GM18861 (cell line): ENCODE data around the gene TLE1.

Experiments used
- ATAC-seq: cut with Tn5 transposase; IDR thresholded peaks from one replicate; pipeline ENCODE4 v1.9.1; 2021; ENCODE audit not compliant: unreplicated experiment

Gene TLE1

DNA sequence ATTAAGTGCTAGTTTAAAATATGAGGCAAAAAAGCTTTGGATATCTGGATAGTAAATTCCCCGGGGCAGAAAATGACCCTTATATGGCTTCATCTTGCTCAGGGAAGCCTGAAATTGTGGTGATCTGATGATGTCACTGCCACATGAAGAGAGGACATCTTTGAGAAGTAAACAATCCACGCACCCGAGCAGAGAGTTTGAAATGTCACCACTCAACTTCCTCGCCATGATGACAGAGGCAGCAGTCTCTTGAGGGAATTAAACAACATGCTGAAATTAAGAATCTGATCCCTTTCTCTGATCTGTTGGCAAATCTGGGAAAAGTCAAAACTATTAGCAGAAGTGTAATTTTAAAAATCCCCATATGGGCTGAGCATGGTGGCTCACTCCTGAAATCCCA, 110.0 kb downstream of the TLE1 start:
- no peak for ATAC-seq

DNA sequence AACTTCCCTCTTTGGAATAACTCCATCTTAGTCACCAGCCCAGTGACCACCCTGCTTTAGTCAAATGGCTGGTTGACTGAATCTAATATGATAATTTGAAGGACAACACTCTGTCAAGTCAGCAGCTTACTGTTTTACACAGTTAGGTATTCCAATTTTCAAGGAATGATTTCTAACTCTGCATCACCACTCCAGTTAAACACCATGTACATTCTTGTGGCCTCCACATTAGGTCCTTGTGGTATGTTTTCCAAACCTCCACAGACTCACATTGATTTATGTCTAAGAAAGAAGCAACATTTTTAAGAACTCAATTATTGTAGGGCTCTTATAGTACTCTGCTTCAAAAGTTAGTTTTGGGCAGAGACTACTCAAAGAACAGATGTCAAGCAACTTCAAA, 110.7 kb downstream of the TLE1 start:
- ATAC-seq = no peak

DNA sequence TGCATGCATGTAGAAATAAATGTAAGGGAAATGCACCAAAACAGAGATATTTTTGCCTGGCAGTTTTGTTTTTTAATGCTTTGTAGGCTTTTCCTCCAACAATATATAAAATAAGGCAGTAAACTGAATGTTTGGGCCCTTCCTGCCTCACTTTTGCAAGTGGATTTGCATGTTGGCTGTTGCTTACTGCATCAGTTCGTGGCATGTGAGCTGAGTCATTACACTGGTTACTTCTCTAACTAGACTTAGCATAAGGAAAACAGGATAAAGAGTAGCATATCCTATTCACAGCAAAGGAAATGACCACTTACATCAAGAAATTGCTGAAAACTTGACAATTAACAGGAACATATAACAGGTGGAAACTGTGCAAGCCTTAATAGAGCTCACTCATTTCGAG, 113.4 kb downstream of the TLE1 start:
- ATAC-seq = no peak

DNA sequence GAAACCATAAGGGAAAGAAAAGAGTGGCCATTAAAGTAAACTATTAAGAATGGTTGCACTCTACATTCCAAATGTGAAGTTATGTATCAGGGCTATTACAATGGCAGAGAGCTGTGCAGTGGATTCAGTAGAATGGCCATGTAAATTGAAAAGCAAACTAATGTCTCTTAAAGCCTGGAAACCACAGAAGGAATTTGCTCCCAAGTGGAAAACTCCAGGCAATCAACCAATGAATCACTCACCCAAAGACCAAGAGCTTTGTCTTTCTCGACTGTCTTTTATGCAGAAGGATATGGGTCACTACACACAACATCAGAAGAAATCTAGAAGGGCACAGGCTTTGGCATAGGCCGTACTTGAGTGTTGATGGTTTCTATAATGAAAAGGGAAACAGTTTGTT, 114.9 kb downstream of the TLE1 start:
- ATAC-seq = no peak

DNA sequence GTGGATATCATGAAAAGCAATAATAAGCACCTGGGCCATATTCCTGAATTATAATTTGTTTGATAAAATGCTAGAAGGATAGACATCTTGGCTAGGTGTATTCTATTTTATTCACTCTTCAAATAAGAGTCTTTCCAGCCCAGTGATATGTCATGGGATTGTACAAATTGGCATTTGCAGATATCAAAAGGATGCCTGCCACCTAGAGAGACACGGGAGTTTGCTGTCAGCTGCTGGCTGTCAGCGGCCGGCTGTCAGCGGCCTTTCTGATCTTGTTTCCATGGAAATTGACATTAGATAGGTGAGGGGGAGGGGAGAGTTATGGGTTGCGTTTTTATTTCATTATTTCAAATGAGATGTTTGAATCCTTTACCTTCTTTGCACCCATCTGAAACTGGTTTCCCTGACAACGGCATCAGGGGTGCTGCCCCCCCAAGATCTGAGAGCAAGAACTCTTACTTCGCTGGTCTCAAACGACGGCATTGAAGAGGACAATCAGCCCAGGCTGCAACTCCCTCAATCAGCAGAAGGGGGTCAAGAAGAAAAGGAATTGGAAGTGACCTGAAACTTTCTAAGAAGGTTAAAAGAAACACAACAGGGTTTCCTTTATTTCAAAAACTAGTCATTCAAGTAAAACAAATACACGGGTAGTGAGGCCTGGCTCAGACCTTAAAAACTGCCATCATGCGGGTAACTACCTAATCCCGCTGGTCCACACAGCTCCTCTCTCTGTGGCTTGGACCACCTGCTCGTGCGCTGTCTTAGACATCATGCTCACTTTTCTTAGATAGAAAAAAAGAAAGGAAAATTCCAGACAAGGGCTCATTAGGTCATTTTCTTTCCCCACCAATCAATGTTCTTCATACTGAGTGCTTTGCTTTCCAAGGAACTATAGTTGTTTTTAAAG, 115.7 kb downstream of the TLE1 start:
- ATAC-seq = no peak

DNA sequence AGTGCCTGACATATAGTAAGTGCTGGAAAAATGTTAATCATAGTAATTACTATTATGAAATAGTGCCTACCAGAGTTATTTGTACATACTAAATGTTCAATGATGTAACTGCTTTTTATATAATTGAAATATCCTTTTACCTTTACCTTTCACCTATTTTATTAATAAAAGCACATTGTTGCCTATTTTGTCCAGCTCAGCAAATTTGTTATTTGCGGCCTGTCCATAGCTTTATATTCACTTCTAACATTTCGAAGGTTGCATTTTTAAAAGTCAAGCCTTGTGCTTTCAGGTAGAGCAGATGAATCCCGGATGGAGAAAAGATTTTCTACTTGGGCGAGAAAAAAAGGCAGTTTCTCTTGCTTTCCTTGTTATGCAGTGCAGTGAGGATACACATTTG, 119.3 kb downstream of the TLE1 start:
- no peak for ATAC-seq

DNA sequence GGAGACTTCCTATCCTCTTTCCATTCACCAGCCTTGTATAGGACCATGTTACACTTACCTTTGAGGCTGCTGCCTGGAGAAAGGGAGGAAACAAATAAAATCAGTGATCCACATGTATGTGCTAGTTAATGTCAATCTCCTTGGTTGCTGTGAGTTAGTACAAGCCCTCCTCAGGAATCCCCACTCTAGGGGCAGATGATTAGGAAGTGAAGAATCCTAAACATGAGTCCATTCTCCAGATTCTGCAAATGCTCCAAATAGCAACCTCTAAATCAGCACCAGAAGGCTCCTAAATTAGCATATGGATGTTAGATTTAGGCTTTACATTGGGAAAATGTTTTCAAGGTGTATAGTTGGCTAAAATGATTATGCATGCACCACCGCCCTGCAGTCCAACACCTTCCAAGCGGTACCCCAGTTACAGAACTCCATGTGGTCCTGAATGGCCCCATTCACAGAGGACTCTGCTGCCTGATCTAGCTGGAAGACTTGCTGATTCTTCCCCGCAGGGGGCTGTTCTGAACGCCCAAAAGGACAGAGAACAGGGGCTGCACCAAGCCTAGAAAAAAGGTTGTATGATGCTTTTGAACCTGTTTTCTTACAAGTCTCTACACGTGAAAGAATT, 123.2 kb downstream of the TLE1 start:
- ATAC-seq = no peak

DNA sequence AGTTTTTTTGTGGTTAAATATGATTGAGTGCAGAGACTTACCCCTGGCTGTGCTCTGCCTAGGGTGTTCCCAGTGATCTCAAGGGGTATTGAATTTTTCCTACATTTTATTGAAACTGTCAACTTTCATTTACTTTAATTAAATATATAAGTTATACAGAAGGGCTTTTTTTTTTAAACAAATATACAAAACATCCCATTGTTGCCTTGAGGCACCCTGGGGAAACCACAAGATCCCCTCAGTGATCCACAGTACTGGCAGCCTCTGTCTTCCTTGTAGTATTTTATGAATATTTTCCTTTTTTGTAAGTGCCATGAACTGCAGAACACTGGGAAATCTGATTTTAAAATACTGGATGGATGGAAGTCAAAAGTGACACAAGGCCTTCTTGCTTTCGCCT, 123.7 kb downstream of the TLE1 start:
- ATAC-seq = no peak

DNA sequence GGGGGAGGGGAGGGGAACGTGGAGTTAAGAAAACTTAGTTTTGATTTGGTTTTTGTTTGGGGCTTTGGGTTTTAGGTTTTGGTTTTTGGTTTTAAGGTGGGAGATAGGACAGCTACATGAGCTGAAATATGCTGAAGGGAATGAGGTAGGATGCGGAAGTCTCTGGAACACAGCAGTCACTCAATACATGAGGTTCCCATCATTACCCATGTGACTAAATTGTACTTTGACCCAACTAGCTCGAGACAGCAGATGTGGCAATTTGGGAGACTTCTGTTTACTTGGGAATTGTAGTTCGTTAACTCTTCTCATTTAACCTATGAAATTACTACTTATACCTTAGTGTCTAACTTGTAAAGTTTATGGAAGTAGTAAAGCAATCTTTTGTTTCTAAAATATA, 124.2 kb downstream of the TLE1 start:
- no peak for ATAC-seq

DNA sequence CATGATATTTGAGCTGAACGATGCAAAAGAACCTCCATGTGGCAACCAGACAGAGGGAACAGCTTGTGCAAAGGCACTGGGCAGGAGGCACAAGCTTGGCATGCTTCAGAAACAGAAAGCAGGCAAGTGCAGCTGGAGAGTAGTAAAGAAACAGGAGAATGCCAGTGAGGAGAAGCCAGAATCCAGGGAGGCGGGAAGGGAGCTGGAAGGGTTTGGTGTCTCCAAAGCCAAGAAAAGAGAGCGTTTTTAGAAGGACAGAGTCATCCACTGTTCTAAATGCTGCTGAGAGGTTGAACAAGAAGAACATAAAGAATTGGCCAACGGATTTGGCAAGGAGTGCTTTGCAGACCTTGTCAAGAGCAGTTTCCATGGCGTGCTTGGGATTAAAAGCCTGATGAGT, 124.7 kb downstream of the TLE1 start:
- ATAC-seq = no peak

DNA sequence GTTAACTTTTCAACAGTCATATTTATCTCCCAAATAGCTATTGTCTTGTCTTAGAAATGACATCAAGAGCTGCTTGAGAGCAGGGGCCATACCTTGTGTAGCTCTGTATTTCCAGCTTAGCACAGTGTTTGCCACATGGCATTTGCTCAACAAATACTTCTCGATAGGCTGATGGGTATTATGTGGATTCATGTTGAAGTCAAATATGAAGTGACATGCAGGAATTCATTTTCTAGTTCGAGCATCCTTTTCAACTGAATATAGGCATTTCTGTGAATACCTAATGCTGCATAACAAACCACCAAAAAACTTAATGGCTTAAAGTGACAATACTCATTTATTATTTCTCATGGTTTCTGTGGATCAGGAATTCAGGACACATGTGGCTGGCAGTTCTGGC, 125.6 kb downstream of the TLE1 start:
- ATAC-seq = no peak

DNA sequence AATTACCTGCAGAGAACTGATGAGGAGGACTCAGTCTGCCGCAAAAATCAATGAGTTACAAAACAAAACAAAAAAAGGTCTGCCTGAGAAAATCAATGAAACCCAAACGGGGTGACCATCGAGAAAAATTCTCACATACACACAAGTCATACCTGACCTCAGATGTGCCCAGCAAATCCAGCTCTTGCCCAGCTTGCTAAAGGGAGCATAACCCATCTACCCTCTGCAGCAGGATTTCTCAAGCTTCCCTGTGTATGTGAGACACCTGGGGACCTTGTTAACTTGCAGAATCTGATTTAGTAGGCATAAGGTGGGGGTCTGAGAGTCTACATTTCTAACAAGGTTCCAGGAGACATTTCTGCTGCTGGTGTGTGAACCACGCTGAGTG, 126.3 kb downstream of the TLE1 start:
- no peak for ATAC-seq

DNA sequence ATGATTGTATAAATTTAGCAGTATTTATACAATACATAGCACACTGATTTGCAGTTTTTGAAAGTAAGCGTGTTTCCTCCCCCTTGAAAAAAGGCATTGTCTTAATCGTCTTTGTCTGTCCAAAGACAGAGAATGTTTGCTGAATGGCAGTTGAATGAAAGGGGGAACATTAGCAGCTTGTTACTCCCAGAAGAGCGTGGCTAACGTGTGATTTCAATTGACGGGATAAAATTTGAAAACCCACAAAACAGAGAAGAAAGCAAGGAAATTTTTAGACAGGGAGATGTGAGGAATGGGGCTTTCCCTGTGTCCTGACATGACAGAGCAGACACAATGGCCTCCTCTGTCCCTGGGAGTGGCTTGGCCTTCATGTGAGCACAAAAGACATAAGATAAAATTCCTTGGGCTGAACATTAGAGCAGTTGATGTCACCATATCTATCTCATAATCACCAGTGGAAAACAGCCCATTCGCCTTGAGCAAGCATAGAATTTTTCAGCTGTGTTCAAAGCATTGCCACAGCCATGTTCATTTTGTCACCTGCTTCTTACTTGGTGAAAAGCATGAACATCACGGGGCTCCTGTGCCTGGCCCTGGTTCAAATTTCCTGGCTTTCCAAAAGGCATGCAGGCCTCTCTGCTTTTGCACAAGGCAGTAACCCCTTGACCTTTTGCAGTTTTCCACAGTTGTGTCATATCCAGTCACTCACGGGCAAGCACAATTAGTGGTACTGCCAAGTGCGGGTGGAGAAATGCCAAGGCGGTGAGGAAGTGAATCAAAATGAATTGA, 126.9 kb downstream of the TLE1 start:
- ATAC-seq = no peak

DNA sequence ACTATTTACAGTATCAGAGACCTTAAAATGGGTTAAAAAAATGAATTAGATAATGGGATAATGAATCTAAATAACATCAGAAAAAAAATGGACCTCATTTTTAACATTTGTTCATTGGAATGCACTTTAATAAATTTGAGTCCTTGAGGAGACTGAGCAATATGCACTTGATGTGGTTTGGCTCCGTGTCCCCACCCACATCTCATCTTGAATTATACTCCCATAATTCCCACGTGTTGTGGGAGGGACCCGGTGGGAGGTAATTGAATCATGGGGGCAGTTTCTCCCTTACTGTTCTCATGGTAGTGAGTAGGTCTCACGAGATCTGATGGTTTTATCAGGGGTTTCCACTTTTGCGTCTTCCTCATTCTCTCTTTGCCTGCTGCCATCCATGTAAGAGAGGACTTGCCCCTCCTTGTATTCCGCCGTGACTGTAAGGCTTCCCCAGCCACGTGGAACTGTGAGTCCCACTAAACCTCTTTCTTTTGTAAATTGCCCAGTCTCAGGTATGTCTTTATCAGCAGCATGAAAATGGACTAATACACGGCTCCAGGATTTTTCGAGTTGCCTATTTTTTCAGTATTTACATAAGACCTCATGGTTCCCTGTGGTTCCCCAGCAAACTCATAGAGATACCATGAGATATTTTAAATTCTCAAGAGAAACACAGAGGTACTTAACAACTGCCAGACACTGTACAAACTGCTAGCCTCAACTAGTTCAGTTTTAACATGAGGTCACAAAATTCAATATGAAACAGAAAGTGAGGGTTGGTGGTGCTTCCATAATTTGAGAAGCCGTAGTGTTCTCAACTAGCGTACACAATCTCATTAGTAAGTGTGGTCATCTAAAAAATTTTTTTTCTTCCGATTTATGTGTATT, 128.3 kb downstream of the TLE1 start:
- no peak for ATAC-seq

DNA sequence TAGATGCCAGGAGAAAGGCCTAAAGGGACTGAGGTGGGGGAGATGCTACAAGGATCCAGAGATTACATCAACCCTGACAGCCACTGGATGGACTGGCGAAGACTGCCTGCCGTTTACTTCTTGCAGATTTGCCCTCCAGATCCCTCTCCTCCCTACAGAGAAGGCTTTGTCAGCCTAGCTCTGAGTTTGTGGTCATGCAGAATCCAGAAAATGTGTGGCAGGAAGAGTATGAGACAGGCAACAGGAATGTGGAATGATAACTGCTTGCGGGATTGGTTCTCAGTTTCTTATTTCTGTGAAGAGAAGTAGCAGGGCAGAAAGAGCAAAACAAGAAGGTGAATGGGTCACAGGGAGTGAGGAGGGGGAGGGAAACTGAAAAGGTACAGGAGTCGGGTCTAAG, 129.6 kb downstream of the TLE1 start:
- no peak for ATAC-seq

DNA sequence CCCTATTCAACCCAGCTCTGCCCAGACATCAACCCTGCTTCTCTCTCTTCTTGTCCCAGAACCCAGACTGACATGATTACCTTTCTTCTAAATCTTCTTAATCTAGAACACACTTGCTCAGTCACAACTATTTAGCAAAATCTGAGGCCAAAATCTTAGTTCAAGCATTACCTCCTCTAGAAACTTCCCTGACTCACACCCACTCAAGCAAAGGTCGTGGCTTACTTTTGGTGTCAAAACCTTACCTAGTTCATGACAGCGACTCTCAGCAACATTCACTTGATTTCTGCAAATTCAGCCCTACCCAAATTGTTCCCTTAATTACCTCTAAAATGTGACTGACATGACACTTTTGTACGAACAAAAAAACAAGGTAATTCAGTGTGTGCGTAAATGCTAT, 130.2 kb downstream of the TLE1 start:
- ATAC-seq = no peak

DNA sequence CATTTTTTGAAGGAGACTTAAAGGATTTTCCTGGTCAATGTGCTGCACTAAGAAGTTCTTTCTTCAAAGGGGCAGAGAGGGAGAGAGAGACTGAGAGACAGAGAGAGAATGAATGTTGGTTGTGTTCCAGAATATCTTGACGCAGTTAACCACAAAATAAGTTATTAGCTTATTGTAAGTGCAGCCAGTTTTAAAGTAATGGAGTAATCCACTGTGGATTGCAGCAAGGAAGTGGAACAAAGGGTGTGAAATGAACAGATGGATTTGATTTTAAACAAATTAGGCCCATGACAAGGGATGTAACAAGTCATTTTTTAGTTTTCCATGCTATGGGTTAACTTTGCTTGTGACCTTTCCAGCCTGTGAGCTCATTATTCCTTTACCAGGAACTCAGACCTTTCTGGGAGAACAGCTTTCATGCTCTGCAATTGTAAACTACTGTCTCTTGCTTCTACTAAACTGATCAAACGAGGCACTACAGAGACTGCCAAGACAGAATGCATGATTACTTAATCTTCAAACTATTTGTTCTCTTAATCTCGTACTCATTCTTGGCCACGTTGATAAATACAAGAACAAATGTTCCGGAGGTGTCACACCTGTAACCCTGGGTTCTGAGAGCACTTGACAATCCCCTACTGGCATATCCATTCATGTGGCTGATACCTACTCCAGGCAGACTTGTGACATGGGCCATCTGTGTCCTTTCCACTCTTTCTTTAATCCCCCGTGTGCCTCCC, 131.1 kb downstream of the TLE1 start:
- no peak for ATAC-seq

DNA sequence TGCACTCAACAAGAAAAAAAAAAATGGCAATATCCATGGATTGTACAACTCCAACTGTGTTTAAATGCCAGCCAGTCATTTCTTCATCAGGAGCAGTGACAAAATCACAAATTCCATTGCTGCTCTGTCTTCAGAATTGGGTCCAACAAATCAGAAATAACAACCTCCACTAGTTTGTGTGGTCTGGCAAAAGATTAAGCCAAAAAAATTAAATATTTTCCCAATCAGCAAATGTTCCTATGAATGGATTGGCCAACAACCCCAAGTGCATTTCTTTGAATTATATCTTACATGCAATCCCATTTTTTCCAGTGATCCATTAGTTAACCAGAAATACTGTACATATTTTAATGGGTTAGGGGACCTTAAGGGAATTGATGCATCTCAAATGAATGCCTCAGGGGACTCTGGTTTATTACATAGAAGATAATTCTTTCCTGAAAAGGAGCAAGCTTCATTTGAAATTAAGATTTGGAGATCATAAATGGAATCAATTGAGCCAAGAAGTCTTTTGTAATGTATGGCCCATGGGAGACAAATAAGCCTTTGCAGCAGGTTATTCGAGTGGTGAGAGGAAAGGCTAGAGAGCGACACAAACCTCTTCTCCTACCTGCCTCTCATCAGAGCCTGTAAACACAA, 131.8 kb downstream of the TLE1 start:
- no peak for ATAC-seq

DNA sequence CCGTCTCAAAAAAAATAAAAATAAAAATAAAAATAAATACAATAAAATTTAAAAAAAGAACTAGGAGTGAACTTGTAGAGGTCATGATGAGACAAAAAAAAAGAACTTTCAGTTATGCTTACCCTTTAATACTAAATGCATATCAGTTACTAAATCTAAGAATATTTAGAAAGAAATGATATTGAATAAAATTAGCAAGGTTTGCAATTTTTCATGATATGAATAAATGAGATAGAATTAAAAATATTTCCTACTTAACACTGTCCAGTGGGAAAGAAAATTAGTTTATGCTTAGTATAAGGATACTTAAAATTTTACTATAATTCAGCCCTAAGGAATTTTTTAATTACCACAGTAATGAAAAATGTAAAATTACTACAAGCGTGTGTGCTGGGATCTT, 132.4 kb downstream of the TLE1 start:
- ATAC-seq = no peak

DNA sequence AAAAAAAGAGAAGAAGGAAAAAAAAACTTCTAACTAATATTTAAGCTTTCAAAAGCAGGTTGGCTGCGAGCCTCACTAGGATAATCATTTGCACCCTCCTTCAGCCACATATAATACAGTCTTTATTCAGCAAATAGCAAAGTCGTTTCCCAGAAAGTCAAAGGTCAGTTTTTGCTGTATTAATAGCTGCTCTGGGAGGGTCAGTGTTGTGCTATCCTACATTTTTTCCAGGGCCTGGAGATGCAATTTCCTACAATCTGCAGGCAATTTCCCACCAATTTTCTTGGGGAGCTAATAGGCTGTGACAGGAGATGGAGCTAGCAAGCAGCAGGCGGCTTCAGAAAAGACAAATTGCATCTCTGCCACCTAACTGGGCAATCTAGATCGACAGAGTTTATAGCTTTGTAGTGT, 136.8 kb downstream of the TLE1 start:
- no peak for ATAC-seq
